Cortex of kidney (tissue), 1 donor: ENCODE measurements around the gene UBAP2L.
"Not testable (repeated sequence)": the region's sequence is repeated elsewhere in the genome, so short reads cannot be mapped to it uniquely, and the experiment has no call there.

ENCODE experiments used
- DNase-seq: peaks from one replicate; lab custom pipeline; 2025; lab: John Stamatoyannopoulos, UW

The UBAP2L gene

DNA sequence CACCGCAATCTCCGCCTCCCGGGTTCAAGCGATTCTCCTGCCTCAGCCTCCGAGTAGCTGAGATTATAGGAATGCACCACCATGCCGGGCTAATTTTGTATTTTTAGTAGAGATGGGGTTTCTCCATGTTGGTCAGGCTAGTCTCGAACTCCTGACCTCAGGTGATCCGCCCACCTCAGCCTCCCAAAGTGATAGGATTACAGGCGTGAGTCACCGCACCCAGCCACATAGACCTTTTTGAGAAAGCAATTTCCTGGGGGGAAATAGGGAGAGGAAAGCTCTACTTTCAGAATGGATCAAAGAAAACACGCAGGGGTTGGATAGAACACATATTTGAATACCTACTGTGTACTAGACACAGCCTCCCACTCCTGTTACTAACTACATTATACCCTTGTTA lies 15.0 kb upstream of the UBAP2L start:
- not testable (repeated sequence) for DNase-seq

DNA sequence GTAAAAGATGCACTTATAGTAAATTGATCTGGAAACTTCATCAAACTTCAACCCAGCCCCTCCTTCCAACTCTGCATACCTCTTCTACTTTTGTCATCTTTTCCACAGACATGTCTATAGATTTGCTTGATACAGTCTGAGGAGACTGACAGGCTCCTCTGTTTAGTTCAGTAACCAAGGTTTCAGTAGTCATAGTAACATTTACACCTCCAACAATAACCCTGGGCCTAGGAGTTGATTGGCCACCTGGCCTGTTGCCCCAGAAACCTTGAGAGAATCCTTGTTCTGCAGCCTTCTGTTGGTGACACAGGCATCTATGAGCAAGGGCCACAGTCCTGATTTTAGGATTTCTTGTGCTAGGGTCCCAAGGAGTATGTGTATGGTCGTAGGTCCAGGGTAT lies 14.6 kb upstream of the UBAP2L start, which contains the start of gene CFAP141:
Gene CFAP141, minus strand, starts transcription at position 138 of the 400 bp plus-strand sequence. Its CDS starts 26 bp downstream, at position 112.
- no peak for DNase-seq

DNA sequence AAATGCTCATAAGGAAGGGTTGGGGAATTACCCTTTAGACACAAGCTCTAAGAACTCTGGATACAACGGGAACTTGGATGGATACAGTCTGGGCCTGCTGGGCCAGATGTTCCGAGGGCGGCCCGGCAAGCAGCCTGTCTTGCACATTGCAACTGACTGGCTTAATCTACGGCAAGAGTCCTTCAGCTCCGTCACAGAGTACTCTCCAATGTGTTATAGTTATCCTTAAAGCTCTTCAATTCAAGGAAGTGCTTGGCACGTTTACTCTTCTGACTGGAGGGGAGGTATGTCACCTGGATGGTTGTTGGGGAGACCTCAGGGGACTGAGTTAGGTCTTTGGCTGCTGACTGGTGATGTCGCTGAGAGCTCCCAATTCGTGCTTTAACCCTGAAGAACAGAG lies 13.5 kb upstream of the UBAP2L start:
- DNase-seq = no peak

DNA sequence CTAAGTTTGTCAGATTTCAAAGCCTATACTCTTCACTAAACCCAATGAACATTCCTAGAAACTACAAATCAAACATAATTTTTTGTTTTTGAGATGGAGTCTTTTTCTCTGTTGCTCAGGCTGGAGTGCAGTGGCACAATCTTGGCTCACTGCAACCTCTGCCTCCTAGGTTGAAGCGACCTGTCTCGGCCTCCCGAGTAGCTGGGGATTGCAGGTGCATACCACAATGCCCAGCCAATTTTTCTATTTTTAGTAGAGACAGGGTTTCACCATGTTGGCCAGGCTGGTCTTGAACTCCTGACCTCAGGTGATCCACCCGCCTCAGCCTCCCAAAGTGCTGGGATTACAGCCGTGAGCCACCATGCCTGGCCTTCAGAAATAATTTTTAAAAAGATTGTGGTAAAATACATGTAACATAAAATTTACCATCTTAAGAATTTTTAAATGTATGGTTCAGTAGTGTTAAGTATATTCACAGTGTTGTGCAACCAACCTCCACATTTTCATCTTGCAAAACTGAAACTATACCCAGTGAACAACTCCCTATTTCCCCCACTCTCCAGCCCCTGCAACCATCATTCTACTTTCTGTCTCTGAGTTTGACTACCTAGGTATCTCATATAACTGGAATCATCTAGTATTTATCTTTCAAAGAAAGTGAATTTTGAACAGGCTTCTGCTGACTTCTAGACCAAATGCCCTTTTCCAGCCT lies 11.9 kb upstream of the UBAP2L start:
- DNase-seq = no peak

DNA sequence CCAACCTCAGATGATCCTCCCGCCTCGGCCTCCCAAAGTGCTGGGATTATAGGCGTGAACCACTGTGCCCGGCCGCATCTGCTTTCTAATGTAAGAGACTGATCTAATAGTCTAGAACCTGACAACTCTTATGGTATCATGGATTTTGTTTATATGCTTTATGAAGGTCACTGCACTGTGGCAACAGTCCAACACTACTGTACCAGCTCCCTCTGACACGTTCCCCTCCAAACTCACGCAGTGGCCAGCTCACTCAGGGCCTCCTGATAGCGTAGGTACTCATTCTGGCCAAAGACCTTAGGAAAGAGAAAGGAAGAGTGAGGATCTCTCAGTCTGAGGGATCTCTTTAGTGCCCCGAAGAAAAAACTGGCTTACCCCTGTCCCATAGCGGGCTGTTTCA lies 8.7 kb upstream of the UBAP2L start:
- DNase-seq = no peak

DNA sequence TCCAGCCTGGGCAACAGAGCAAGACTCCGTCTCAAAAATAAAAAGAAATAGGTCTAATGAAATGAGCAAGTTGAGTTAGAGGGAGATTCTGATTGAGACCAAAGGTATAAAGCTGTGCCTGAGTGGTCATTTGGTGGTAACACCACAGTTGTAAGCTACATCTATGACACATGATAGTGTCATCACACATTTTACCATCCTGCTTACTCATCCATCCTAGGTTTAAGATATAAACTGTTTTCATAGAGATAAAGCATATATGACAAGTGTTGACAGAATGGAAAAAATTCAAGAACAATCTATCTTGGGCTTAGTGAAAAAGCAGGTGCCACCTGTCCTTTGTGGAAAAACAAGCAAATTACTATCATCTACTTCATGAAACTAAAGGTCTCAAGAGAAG lies 7.5 kb upstream of the UBAP2L start:
- no peak for DNase-seq

DNA sequence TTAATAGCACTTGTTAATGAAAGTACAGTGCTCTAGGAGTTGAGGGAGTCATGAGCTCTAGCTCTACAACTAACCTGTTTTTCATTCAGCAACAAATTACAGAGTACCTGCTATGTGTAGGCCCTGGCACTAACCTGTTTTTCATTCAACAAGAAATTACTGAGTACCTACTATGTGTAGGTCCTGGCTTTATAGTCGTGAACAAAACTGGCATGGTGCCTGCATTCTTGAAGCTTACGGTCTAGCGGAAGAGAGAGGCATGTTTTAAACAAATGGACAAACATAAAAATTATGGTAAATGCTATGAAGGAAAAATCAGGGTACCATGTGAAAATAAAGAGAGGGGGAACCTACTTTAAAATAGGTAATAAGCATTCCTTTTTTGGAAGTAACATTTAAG lies 2.2 kb upstream of the UBAP2L start:
- DNase-seq = no peak

DNA sequence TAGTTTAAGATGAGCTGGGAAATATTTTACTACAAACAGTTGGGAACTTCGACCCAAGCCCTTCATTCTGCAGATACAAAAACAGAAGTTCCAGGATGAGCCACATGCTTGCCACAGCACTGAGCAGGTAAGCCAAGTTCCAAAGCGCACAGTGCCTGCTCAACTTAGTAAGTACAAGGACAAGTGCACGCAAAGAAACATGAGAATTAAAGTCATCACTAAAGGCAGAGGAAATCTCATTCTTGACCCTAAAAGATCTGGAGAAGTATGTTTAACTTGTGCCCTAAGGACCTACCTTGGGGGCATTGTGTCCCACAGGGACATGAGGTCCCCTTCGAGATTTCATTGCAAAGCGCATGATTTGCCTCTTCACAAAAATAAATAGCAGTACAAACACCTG lies 1.2 kb upstream of the UBAP2L start:
- no peak for DNase-seq

DNA sequence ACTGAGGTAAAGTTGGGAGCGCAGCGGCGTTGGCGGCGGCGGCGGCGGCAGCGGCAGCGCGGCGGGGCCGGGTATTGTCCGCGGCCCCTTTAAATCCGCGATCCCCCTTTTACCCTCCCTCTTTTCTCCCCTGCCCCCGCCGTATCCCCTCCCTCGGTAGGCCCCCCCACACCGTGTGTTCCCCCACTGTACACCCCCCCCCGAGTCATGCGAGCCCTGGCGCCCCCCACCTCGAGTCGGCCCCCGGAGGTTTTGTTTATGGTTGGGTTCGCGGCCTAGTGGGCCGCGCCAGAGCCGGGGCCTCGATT lies 169 bp downstream of the UBAP2L start:
- DNase-seq = no peak

DNA sequence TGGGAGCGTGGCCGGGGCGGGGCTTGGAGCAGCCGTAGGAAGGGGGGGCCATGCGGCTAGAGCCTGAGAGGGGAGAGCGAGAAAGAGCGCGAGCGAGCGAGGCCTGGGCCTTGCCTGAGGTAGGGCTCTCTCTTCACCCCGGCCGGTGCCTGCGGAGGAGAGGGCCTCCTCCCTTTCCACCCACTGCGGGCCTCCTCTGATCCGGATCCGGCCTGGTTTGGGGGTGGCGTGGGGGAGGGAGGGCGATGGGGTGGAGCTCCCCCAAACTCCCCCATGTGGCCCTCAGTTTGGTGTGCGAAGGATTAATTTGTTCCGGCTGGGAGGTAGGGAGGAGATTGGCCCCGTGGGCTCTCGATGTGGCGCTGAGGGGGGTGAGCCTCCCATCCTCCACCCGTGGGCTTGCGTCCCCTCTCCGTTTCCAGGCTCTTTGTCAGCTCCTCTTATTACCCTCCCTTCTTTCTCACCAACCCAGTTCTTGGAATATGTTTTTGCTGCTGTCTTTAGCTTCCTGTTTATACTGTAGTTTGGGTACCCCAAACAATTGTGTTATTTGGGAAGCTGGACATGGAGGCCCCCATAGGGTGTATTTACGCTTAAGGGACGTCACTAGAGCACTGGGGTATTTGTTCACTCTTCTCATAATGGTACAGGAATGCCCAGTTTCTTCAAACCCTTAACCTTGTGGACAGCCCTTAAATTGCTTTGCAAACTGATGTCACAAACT lies 685 bp downstream of the UBAP2L start:
- no peak for DNase-seq

DNA sequence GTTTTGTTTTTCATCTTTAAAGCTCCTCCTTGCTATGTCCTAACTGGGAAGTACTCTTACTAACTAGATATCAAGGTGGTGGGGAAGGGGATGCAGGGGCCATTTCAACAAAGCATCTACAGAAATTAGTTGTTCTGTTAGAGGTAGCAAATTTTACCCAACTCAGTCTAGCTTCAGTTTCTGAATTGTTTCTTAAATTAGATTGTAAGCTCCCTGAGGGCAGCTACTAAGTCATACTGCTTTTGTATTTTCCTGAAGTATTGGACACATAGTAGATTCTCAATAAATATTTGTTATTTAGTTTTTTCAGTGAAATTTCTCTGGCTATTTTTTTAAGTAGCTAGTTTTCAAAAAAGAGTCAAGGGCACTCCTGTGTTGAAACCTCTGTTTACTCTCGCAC lies 1.8 kb downstream of the UBAP2L start:
- DNase-seq = no peak

DNA sequence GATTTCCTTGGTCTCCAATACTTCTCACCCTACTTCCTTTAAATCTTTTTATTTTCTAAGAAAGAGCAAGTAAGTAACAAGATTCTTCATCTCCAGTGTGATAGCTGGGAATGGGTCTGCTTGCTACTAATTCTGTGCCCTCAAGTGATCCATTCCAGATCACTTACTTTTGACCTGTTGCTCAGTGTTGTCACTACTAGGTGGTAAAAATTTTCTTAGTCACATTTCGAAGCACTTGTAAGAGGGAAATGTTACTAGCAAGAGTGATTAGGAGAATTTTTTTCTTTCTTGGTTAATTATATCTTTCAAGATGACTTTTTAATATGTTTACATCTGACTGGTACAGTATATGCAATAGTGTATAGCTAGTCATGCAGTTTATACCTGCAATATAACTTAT lies 2.2 kb downstream of the UBAP2L start:
- no peak for DNase-seq

DNA sequence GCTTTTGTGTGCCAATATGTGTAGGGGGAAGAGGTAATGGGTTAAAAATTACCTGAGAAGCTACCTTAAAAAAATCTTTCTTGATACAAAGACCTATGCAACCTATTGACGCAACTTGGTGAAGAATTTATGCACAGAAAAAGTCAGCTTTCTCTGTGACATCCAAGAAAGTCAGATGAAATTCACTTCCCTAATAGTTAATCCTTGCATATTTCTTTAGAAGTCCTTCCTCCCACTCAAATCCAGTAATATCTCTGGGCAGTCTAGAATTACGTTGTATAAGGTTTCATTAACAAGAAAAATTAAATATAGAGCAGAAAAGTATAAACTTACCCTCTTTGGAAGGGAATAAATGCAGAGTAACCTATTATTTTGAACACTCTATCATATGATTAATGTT lies 2.9 kb downstream of the UBAP2L start:
- DNase-seq = no peak

DNA sequence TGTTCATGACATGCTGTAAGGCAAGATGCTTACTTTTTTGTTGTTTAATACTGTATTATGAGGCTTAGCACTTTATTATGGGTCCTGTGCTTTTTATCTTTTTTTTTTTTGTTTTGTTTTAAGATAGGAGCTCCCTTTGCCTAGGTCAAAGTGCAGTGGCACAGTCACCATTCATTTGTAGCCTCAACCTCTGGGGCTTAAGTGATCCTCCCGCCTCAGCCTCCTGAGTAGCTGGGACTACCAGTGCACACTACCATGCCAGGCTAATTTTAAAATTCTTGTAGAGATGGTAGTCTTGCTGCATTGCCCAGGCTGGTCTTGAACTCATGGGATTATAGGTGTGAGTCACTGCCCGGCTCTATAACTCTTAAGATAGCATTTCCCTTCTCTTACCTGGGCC lies 4.6 kb downstream of the UBAP2L start:
- no peak for DNase-seq

DNA sequence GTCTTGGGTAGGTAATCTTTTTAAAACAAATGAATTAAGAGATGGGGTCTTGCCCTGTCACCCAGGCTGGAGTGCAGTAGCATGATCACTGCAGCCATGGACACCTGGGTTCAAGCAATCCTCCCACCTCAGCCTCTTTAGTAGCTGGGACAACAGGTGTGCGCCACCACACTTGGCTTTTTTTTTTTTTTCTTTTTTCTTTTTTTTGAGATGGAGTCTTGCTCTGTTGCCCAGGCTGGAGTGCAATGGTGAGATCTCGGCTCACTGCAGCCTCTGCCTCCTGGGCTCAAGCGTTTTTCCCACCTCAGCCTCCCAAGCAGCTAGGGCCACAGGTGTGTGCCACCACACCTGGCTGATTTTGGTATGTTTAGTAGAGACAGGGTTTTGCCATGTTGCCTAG lies 10.4 kb downstream of the UBAP2L start:
- not testable (repeated sequence) for DNase-seq

DNA sequence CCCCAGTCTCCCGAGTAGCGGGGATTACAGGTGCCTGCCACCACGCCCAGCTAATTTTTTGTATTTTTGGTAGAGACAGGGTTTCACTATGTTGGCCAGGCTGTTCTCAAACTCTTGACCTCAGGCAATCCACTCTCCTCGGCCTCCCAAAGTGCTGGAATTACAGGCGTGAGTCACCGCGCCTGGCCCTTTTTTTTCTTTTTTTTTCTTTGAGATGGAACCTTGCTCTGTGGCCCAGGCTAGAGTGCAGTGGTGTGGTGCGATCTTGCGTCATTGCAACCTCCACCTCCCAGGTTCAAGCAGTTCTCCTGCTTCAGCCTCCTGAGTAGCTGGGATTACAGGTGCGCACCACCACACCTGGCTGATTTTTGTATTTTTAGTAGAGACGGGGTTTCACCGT lies 12.4 kb downstream of the UBAP2L start:
- DNase-seq = not testable (repeated sequence)

DNA sequence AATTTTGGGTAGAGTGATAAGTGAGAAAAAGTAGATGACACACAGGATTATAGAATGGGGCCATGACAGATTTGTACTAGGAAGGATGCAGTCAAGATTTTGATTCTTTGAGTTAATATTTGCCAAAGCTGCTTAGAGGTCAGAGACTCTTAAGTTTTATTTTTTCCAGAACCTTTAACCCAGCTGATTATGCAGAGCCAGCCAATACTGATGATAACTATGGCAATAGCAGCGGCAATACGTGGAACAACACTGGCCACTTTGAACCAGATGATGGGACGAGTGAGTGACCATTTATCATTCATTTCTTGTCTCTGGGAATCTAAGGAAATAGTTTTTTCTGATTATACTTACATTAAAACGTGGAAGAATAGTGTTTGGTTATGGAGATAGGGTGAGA lies 16.1 kb downstream of the UBAP2L start:
- no peak for DNase-seq

DNA sequence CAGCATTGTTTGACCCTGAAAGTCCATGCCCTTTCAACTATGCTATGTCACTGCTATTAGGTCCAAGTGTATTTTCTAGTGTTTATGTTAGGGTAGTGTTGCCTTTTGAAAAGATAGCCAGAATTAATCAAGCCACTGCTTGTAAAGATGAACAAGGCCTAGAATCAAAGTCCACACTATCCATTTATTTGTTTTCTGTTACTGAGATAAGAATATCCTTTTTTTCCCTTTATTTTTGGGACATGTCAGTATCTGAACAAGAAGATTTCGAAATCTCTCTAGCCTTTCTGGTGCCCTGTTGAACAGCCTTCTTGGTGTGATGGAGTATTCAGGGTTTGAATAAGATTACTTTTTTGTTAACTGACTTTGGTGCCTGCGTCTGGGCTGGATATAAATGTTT lies 16.7 kb downstream of the UBAP2L start:
- DNase-seq = no peak

DNA sequence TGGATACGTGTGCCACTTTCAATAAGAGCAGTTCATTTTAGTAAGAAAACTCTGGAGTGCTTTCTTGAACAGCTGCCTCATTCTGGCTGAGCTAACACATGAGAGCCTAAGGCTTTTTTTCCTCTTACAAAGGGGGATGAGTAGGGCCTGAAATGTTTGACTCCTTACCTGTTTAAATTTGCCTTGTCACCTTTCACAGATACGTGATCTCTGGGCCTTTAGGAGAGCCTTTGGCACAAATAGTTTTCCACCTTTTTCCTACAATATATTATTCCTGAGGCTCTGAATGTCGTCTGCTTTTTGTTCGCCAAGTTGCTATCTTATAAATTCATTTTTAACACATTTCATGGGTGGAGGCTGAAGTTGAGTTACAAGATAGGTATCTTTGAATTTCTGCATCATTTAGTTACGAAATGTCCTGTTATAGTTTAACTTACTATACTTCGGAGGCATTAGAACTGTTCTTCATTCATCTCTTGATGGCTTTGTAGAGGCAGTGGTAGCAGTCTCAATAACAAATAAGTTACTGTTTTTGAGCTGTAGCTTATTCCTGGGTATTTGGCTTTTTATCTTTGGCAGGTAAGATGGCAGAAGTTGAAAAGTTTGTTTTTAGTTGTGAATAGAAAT lies 17.2 kb downstream of the UBAP2L start:
- DNase-seq = no peak

DNA sequence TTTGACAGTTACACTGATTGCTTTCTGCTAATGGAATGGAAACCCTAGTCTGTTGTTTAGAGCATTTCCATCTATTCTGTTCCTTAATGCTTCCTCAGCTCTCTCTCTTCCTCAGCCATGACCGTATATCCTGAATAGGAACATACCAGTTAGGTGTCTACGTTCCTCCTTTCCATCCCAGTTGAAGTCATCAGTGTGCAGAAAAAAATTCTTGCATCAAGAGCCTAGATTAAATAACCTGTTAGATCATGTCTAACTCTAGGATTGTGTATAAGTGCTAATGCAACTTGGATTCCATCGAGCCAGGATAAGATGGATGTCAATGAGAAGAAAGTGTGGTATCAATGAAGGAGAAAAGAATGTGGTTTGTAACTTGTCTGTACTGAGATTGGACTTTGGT lies 18.7 kb downstream of the UBAP2L start:
- no peak for DNase-seq

DNA sequence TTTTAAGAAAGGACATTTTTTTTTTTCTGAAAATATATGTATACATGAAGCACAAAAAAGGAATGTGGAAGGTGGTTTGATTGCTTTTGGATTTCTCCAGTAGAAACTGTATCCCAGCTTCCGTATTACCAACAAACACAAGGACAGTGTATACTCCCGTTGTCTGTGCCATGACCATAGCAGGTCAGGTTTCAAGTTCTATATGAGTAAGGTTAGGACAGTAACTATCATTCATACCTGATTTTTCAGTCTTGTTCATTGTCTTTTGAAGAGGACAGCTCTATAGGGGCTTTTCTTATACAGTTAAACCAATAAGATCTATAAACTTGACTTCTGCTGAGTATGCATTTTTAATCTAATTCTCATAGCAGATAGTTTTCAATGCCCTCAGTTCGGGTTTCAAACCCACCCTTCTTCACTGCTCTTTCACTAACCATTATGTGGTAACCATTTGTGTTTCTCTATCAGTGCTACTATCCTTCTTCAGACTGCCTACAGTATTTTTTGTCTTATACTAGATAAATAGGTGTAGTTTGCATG lies 19.6 kb downstream of the UBAP2L start:
- no peak for DNase-seq

DNA sequence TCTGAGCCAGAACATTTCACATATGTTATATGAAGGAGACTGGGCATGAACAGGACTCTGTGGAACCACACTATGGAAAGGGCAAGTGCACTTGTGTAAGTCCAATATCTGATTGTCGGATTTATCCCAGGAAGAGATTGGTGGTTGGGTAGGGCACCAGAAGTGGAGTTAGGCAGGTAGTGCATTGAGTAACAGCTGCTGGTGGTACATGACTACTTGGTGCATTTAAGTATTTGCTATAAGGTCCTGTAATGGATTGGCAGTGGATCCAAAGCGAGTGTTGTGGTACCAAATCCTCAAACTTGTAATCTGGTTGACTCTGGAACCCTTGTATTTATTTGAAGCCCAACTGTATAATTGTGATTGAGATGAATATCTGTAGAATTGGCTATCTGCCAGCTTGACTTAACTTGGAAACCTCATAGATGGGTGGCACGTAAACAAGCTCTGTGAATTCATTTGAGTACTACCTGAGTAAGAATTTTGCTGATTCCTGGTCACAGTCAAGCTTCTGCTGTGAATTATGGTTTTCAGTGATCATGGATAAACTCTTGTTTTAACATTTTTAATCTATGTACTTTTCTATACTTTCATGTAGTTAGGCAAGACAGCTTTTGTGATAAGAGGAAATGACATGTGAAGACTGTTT lies 21.1 kb downstream of the UBAP2L start:
- DNase-seq = no peak

DNA sequence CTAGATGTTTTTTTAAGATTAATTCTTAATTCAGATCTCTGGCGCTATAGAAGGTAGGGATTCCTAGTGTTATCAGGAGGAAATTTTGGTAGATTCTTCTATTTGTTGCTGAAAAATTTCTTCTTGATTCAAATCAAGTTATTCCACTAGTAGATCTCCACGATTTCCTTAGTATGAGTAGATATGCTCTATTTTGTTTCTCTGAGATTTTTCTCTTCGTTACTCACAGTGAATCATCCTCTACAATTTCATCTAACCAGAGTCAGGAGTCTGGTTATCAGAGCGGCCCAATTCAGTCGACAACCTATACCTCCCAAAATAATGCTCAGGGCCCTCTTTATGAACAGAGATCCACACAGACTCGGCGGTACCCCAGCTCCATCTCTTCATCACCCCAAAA lies 32.9 kb downstream of the UBAP2L start:
- DNase-seq = no peak
